Osteoblast (primary cell): ENCODE results near the gene GAS7. TPM values are rescaled to one million over a fixed set of nuclear protein-coding genes. Genes with fewer than 3 reads are reported as not detected.

Source experiments
- DNase-seq: peaks from one replicate; pipeline ENCODE4 v3.0.0; 2011; ENCODE audit warnings: low spot score, mixed read lengths; ENCODE audit not compliant: insufficient read length; ENCODE audit errors: missing footprints
- H2AFZ ChIP-seq: 2 replicates; pipeline ENCODE4 v1.6.0; 2011; ENCODE audit warnings: mild to moderate bottlenecking, low read length
- H3K27ac ChIP-seq: 2 replicates; pipeline ENCODE4 v1.5.1; 2011; ENCODE audit warnings: mild to moderate bottlenecking, low read depth, low read length, moderate library complexity
- H3K27me3 ChIP-seq: 2 replicates; pipeline ENCODE4 v1.6.0; 2012; ENCODE audit warnings: mild to moderate bottlenecking, control low read depth, inconsistent platforms, low read length, moderate library complexity; ENCODE audit not compliant: insufficient read depth
- H3K36me3 ChIP-seq: 2 replicates; pipeline ENCODE4 v1.5.1; 2011; ENCODE audit warnings: mild to moderate bottlenecking, low read length, control low read depth, moderate library complexity; ENCODE audit not compliant: insufficient read depth
- H3K4me1 ChIP-seq: 2 replicates; pipeline ENCODE4 v1.5.1; 2011; ENCODE audit warnings: mild to moderate bottlenecking, low read length, control low read depth, moderate library complexity; ENCODE audit not compliant: insufficient read depth
- H3K4me2 ChIP-seq: 2 replicates; pipeline ENCODE4 v1.6.0; 2011; ENCODE audit warnings: mild to moderate bottlenecking, low read length; ENCODE audit not compliant: insufficient read depth
- H3K4me3 ChIP-seq: fragments of 200-600 bp; sonication (generic); 3 replicates; pipeline ENCODE4 v1.5.1; 2012; ENCODE audit warnings: mild to moderate bottlenecking, low read length, inconsistent platforms; ENCODE audit not compliant: insufficient read depth
- H3K79me2 ChIP-seq: 2 replicates; pipeline ENCODE4 v1.6.0; 2012; ENCODE audit warnings: mild to moderate bottlenecking, low read length, control low read depth, inconsistent platforms; ENCODE audit not compliant: insufficient read depth
- H3K9me3 ChIP-seq: 2 replicates; pipeline ENCODE4 v1.5.1; 2011; ENCODE audit warnings: low read depth, low read length, control low read depth
- H4K20me1 ChIP-seq: 2 replicates; pipeline ENCODE4 v1.6.0; 2012; ENCODE audit warnings: mild to moderate bottlenecking, low read length, control low read depth; ENCODE audit not compliant: insufficient read depth
- CTCF ChIP-seq: IDR thresholded peaks from 2 replicates; pipeline ENCODE4 v1.5.1; 2011; ENCODE audit warnings: mild to moderate bottlenecking, low read depth, low read length, moderate library complexity; ENCODE audit errors: extremely low read depth
- total RNA-seq: library from RNA; depleted of rRNA; stranded (reverse); fragments of >200 nt; gene quantifications from 2 replicates; pipeline ENCODE4 v1.2.3, GENCODE V29; 2012

The GAS7 gene
- total RNA-seq, 1 donor: 3.6 TPM

GRCh38 chr17:10156599-10156947 is 41.8 kb downstream of the GAS7 start:
- no peaks in the 10 kb centered on the region for H3K36me3 ChIP-seq
- H3K9me3 ChIP-seq: no peaks in the 10 kb centered on the region
- H3K4me2 ChIP-seq: no peak overlapping the region
- no peaks in the 10 kb centered on the region for H3K79me2 ChIP-seq
- DNase-seq: no peak
- no peaks in the 10 kb centered on the region for H4K20me1 ChIP-seq
- no peak overlapping the region for H2AFZ ChIP-seq
- no peak overlapping the region for H3K27ac ChIP-seq
- TF ChIP-seq CTCF: no peak
- H3K4me1 ChIP-seq: no peaks in the 10 kb centered on the region
- H3K27me3 ChIP-seq: no peaks in the 10 kb centered on the region
- H3K4me3 ChIP-seq: no peak overlapping the region

GRCh38 chr17:10156077-10156435 is 42.4 kb downstream of the GAS7 start:
- Histone ChIP-seq H3K4me3 (no peak overlapping the region), H3K79me2 (no peaks in the 10 kb centered on the region), H3K27ac (no peak overlapping the region), H3K9me3 (no peaks in the 10 kb centered on the region), H3K36me3 (no peaks in the 10 kb centered on the region), H4K20me1 (no peaks in the 10 kb centered on the region), H3K4me2 (no peak overlapping the region), H3K4me1 (no peaks in the 10 kb centered on the region), H3K27me3 (no peaks in the 10 kb centered on the region), H2AFZ (no peak overlapping the region)
- DNase-seq: no peak
- no peak for TF ChIP-seq CTCF

GRCh38 chr17:10155371-10156076 is 42.9 kb downstream of the GAS7 start:
- H3K4me3 ChIP-seq: no peak overlapping the region
- H3K4me2 ChIP-seq: no peak overlapping the region
- TF ChIP-seq CTCF: no peak
- H2AFZ ChIP-seq: no peak overlapping the region
- no peak overlapping the region for H3K27ac ChIP-seq
- H3K4me1 ChIP-seq: no peaks in the 10 kb centered on the region
- no peaks in the 10 kb centered on the region for H3K36me3 ChIP-seq
- no peaks in the 10 kb centered on the region for H3K9me3 ChIP-seq
- no peaks in the 10 kb centered on the region for H3K27me3 ChIP-seq
- H4K20me1 ChIP-seq: no peaks in the 10 kb centered on the region
- no peak for DNase-seq
- H3K79me2 ChIP-seq: no peaks in the 10 kb centered on the region

GRCh38 chr17:10151667-10152496 is 46.5 kb downstream of the GAS7 start:
- no peak for DNase-seq
- Histone ChIP-seq H3K36me3 (no peaks in the 10 kb centered on the region), H3K4me1 (no peaks in the 10 kb centered on the region), H3K9me3 (no peaks in the 10 kb centered on the region), H3K27ac (no peak overlapping the region), H3K4me3 (no peak overlapping the region), H3K79me2 (no peaks in the 10 kb centered on the region), H2AFZ (no peak overlapping the region), H3K4me2 (no peak overlapping the region), H4K20me1 (no peaks in the 10 kb centered on the region), H3K27me3 (no peaks in the 10 kb centered on the region)
- no peak for TF ChIP-seq CTCF
